MM.1S (cell line): ENCODE results near the gene ACER2.

Experiments used
- DNase-seq: peaks from one replicate; pipeline ENCODE4 v3.0.0-alpha.2; 2015
- H2AFZ ChIP-seq: fragments of 300-600 bp; sonication (generic); 2 replicates; pipeline ENCODE4 v1.6.0; 2016; ENCODE audit warnings: antibody characterized with exemption, low read length
- H3F3A ChIP-seq: fragments of 300-600 bp; sonication (generic); 2 replicates; pipeline ENCODE4 v1.6.1; 2016; ENCODE audit warnings: mild to moderate bottlenecking, antibody characterized with exemption, low read length, moderate library complexity, mixed read lengths; ENCODE audit not compliant: insufficient read depth
- H3K27ac ChIP-seq: fragments of 300-600 bp; sonication (generic); 2 replicates; pipeline ENCODE4 v1.5.1; 2016; ENCODE audit warnings: mild to moderate bottlenecking, low read length
- H3K27me3 ChIP-seq: fragments of 300-600 bp; sonication (generic); replicated peaks from 2 replicates; pipeline ENCODE4 v1.6.0; 2016; ENCODE audit warnings: low read length; ENCODE audit not compliant: insufficient read depth
- H3K36me3 ChIP-seq: fragments of 300-600 bp; sonication (generic); replicated peaks from 2 replicates; pipeline ENCODE4 v1.6.1; 2016; ENCODE audit warnings: mild to moderate bottlenecking, low read length, mixed read lengths; ENCODE audit not compliant: insufficient read depth
- H3K4me1 ChIP-seq: fragments of 300-600 bp; sonication (generic); 2 replicates; pipeline ENCODE4 v1.6.1; 2016; ENCODE audit warnings: low read length, mixed read lengths
- H3K4me2 ChIP-seq: fragments of 300-600 bp; sonication (generic); 2 replicates; pipeline ENCODE4 v1.6.0; 2016; ENCODE audit warnings: low read depth, low read length
- H3K4me3 ChIP-seq: fragments of 300-600 bp; sonication (generic); 2 replicates; pipeline ENCODE4 v1.5.1; 2016; ENCODE audit warnings: low read length, mixed read lengths
- H3K79me2 ChIP-seq: fragments of 300-600 bp; sonication (generic); 2 replicates; pipeline ENCODE4 v1.6.1; 2016; ENCODE audit warnings: mixed run types, low read length, mixed read lengths
- H3K9ac ChIP-seq: fragments of 300-600 bp; sonication (generic); 2 replicates; pipeline ENCODE4 v1.6.1; 2016; ENCODE audit warnings: low read length, mixed read lengths
- H3K9me2 ChIP-seq: fragments of 300-600 bp; sonication (generic); replicated peaks from 2 replicates; pipeline ENCODE4 v1.6.1; 2016; ENCODE audit warnings: mild to moderate bottlenecking, low read length, mixed read lengths; ENCODE audit not compliant: insufficient read depth
- H3K9me3 ChIP-seq: fragments of 300-600 bp; sonication (generic); replicated peaks from 2 replicates; pipeline ENCODE4 v1.6.1; 2016; ENCODE audit warnings: mild to moderate bottlenecking, low read length, mixed read lengths; ENCODE audit not compliant: insufficient read depth
- H4K20me1 ChIP-seq: fragments of 300-600 bp; sonication (generic); 2 replicates; pipeline ENCODE4 v1.6.1; 2016; ENCODE audit warnings: mild to moderate bottlenecking, low read length, moderate library complexity, mixed read lengths; ENCODE audit not compliant: insufficient read depth
- CTCF ChIP-seq: fragments of 300-600 bp; sonication (generic); IDR thresholded peaks from 2 replicates; pipeline ENCODE4 v1.5.1; 2016; ENCODE audit warnings: antibody characterized with exemption, low read length, mixed read lengths
- EZH2 ChIP-seq: fragments of 300-600 bp; sonication (generic); optimal IDR thresholded peaks from 2 replicates; pipeline ENCODE3; 2017; ENCODE audit warnings: low read depth, mild to moderate bottlenecking, antibody characterized with exemption, low read length, mixed read lengths
- EZH2phosphoT487 ChIP-seq: fragments of 300-600 bp; sonication (generic); IDR thresholded peaks from 2 replicates; pipeline ENCODE4 v1.6.1; 2018; ENCODE audit warnings: antibody characterized with exemption, low read length

ACER2 gene

DNA sequence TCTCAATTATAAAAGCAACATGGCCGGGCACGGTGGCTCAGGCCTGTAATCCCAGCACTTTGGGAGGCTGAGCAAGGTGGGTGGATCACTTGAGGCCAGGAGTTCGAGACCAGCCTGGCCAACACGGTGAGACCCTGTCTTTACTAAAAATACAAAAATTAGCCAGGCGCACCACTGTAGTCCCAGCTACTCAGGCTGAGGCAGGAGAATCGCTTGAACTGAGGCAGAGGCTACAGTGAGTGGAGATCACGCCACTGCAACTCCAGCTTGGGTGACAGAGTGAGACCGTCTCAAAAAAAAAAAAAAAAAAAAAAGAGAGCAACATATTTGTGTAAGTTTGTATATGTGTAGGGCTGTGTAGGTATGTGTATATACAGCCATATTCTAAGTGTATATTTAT is 36.2 kb upstream of the ACER2 start:
- no peaks in the 10 kb centered on the region for H3K9me3 ChIP-seq
- no peaks in the 10 kb centered on the region; the same call in 1 of the 2 replicates for H4K20me1 ChIP-seq
- no peak overlapping the region for H3K4me2 ChIP-seq
- no peaks in the 10 kb centered on the region for H3K4me1 ChIP-seq
- H3K27ac ChIP-seq = no peak overlapping the region
- H3K36me3 ChIP-seq = no peaks in the 10 kb centered on the region; the same call in 1 of the 2 replicates
- no peak for DNase-seq
- no peak overlapping the region for H2AFZ ChIP-seq
- H3K4me3 ChIP-seq = no peak overlapping the region
- peaks cover 9% of the 10 kb centered on the region for H3K79me2 ChIP-seq
- H3K27me3 ChIP-seq = no peaks in the 10 kb centered on the region
- H3K9ac ChIP-seq = no peak overlapping the region
- H3F3A ChIP-seq = peaks cover 21% of the 10 kb centered on the region
- TF ChIP-seq EZH2 = no peak
- no peak for TF ChIP-seq EZH2phosphoT487
- TF ChIP-seq CTCF = no peak
- H3K9me2 ChIP-seq = no peaks in the 10 kb centered on the region

DNA sequence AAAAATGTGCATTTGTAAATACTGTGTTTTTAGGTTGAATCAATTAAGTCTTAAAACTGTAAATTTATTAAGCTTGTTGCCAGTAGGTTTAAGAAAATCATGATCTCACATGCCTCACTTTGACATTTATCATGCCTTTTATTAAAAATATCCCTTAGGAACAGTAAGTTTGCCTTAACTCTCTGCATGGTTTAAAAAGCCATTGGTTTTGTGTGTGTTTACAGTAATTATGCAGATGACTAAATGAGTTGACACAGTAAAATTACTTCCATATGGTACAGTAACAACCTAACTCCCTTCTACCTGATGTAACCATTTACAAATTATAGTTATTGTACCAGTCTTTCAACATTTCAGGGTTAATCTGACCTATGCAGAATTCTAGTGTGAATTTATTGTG is 35.3 kb upstream of the ACER2 start:
- no peaks in the 10 kb centered on the region for H3K9me2 ChIP-seq
- TF ChIP-seq EZH2phosphoT487 (no peak), EZH2 (no peak), CTCF (no peak)
- H3F3A ChIP-seq = peaks cover 29% of the 10 kb centered on the region
- H3K9ac ChIP-seq = no peak overlapping the region
- H3K79me2 ChIP-seq = peaks cover 18% of the 10 kb centered on the region
- H3K4me1 ChIP-seq = no peaks in the 10 kb centered on the region
- DNase-seq = no peak
- H3K9me3 ChIP-seq = no peaks in the 10 kb centered on the region
- no peaks in the 10 kb centered on the region for H3K27me3 ChIP-seq
- H3K4me3 ChIP-seq = no peak overlapping the region
- H3K4me2 ChIP-seq = no peak overlapping the region
- no peak overlapping the region for H2AFZ ChIP-seq
- no peak overlapping the region for H3K27ac ChIP-seq
- peaks cover 4% of the 10 kb centered on the region; the same call in 1 of the 2 replicates for H4K20me1 ChIP-seq
- peaks cover 4% of the 10 kb centered on the region; the same call in 1 of the 2 replicates for H3K36me3 ChIP-seq

DNA sequence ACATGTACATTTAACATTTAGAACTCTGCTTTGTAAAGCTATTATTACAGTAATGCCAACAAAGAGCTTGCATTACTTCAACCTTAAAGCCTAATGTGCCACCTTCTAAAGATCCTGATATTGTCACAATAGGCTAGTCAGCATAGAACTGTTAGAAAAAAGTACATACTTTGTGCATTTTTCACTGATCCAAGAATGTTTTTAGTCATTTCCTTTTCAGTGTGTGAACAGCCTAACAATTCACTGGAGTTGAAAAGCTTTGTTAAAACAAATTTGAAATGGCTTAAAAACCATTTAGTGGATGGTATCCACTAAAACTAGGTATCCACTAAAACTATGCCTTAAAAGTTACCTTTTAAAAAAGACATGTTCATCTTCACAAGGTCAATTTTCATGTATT is 33.3 kb upstream of the ACER2 start:
- Histone ChIP-seq H3K27me3 (no peaks in the 10 kb centered on the region), H3K9me2 (no peaks in the 10 kb centered on the region), H3K27ac (no peak overlapping the region), H3K36me3 (peaks cover 4% of the 10 kb centered on the region; the same call in 1 of the 2 replicates), H3K9ac (no peak overlapping the region), H3K4me1 (no peaks in the 10 kb centered on the region), H3K4me2 (no peak overlapping the region), H4K20me1 (peaks cover 4% of the 10 kb centered on the region; the same call in 1 of the 2 replicates), H3K4me3 (no peak overlapping the region), H3K79me2 (peaks cover 34% of the 10 kb centered on the region), H3F3A (peaks cover 32% of the 10 kb centered on the region), H2AFZ (no peak overlapping the region), H3K9me3 (no peaks in the 10 kb centered on the region)
- TF ChIP-seq CTCF = no peak
- TF ChIP-seq EZH2phosphoT487 = no peak
- TF ChIP-seq EZH2 = no peak
- no peak for DNase-seq
